Measurements from ENCODE around the gene SLC9B2.
"Not testable (repeated sequence)": the region's sequence is repeated elsewhere in the genome, so short reads cannot be mapped to it uniquely, and the experiment has no call there.

DNA sequence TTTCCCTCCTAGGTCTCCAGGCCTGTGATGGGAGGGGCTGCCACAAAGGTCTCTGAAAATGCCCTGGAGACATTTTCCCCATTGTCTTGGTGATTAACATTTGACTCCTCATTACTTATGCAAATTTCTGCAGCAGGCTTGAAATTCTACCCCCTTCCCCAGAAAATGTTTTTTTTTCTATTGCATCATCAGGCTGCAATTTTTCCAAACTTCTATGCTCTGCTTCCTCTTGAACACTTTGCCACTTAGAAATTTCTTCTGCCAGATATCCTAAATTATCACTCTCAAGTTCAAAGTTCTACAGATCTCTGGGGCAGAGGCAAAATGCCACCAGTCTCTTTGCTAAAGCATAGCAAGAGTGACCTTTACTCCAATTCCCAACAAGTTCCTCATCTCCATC, 82.6 kb downstream of the SLC9B2 start:
- TF ChIP-seq, protein P1, sequence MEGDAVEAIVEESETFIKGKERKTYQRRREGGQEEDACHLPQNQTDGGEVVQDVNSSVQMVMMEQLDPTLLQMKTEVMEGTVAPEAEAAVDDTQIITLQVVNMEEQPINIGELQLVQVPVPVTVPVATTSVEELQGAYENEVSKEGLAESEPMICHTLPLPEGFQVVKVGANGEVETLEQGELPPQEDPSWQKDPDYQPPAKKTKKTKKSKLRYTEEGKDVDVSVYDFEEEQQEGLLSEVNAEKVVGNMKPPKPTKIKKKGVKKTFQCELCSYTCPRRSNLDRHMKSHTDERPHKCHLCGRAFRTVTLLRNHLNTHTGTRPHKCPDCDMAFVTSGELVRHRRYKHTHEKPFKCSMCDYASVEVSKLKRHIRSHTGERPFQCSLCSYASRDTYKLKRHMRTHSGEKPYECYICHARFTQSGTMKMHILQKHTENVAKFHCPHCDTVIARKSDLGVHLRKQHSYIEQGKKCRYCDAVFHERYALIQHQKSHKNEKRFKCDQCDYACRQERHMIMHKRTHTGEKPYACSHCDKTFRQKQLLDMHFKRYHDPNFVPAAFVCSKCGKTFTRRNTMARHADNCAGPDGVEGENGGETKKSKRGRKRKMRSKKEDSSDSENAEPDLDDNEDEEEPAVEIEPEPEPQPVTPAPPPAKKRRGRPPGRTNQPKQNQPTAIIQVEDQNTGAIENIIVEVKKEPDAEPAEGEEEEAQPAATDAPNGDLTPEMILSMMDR (IDR thresholded peaks at IDR 0.05): not testable (repeated sequence)
- TF ChIP-seq POLR2A (IDR thresholded peaks at IDR 0.05; ENCODE audit: low read length); RCOR1 (IDR thresholded peaks at IDR 0.05; ENCODE audit: low read depth, low read length); RARB (CRISPR knock-in tag; IDR thresholded peaks at IDR 0.05); SMC3 (IDR thresholded peaks at IDR 0.05); EP300 (IDR thresholded peaks at IDR 0.05); MAX (IDR thresholded peaks at IDR 0.05); USF2 (IDR thresholded peaks at IDR 0.05): not testable (repeated sequence)
